Caco-2 (cell line): Measurements from ENCODE around the gene STRIP1. TPM values are rescaled to one million over a fixed set of nuclear protein-coding genes. Genes with fewer than 3 reads are reported as not detected.

Experiments
- BruUV-seq: library from RNA; stranded (reverse); fragments of 400-500 nt; replicated peaks from 2 replicates; lab custom pipeline; 2021; lab: Mats Ljungman, UMichigan
- CTCF ChIA-PET: fragments of 300-600 bp; sonication (Branson Sonifier 250); formaldehyde crosslinking; loops from one replicate; lab custom pipeline; 2022; ENCODE audit warnings: antibody characterized with exemption; lab: Charles Lee
- POLR2A ChIA-PET: fragments of 300-600 bp; sonication (Branson Sonifier 250); formaldehyde crosslinking; loops from one replicate; lab custom pipeline; 2022; ENCODE audit warnings: antibody characterized with exemption; lab: Charles Lee
- DNase-seq, 2 experiments: peaks; one replicate each; pipeline versions ENCODE4 v3.0.0 to v3.0.0-alpha.2; 2020 to 2022
- H3K27me3 ChIP-seq: replicated peaks from 2 replicates; pipeline ENCODE4 v1.6.0; 2011; ENCODE audit warnings: low read length; ENCODE audit not compliant: control insufficient read depth, insufficient read depth
- H3K36me3 ChIP-seq: 2 replicates; pipeline ENCODE4 v1.5.1; 2011; ENCODE audit warnings: low read length; ENCODE audit not compliant: control insufficient read depth, insufficient read depth
- H3K4me1 ChIP-seq: fragments of 250-450 bp; sonication (Bioruptor Pico); 2 replicates; pipeline ENCODE4 v1.5.1; 2020; ENCODE audit warnings: mild to moderate bottlenecking
- H3K4me3 ChIP-seq: 2 replicates; pipeline ENCODE4 v1.5.1; 2011; ENCODE audit warnings: low read depth, mild to moderate bottlenecking, control low read depth, low read length
- H3K9me3 ChIP-seq: fragments of 250-450 bp; sonication (Bioruptor Pico); 2 replicates; pipeline ENCODE4 v1.5.1; 2020; ENCODE audit warnings: mild to moderate bottlenecking, moderate library complexity
- H3K27ac Mint-ChIP-seq: one replicate; pipeline ENCODE4 v1.8.0; 2022; ENCODE audit warnings: mixed read lengths; ENCODE audit not compliant: unreplicated experiment
- H3K27me3 Mint-ChIP-seq: one replicate; pipeline ENCODE4 v1.8.0; 2022; ENCODE audit warnings: mixed read lengths; ENCODE audit not compliant: insufficient read depth, unreplicated experiment
- H3K36me3 Mint-ChIP-seq: one replicate; pipeline ENCODE4 v1.8.0; 2022; ENCODE audit warnings: mild to moderate bottlenecking, mixed read lengths; ENCODE audit not compliant: insufficient read depth, unreplicated experiment
- H3K4me1 Mint-ChIP-seq: one replicate; pipeline ENCODE4 v1.8.0; 2022; ENCODE audit warnings: low read depth, mixed read lengths; ENCODE audit not compliant: unreplicated experiment
- H3K4me3 Mint-ChIP-seq: one replicate; pipeline ENCODE4 v1.8.0; 2022; ENCODE audit warnings: mild to moderate bottlenecking, moderate library complexity, mixed read lengths; ENCODE audit not compliant: unreplicated experiment
- H3K9me3 Mint-ChIP-seq: one replicate; pipeline ENCODE4 v1.8.0; 2022; ENCODE audit warnings: mixed read lengths; ENCODE audit not compliant: unreplicated experiment
- CTCF ChIP-seq, 2 experiments: fragments of 200-600 bp in 1 of 2; IDR thresholded peaks; 1 replicate in 1 of 2; 2 replicates in 1 of 2; pipeline versions ENCODE4 v1.5.1 to v1.8.0; 2011 to 2022; ENCODE audit warnings: antibody characterized with exemption in 1 of 2, control low read depth in 1 of 2, inconsistent platforms in 1 of 2, low read depth in 1 of 2, low read length in 1 of 2, mild to moderate bottlenecking in 1 of 2, moderate library complexity in 1 of 2; ENCODE audit not compliant: insufficient read depth in 1 of 2, severe bottlenecking in 1 of 2, unreplicated experiment in 1 of 2
- intact Hi-C: fragments of 100-400 bp; cut with micrococcal nuclease; formaldehyde crosslinking; loops from one replicate; pipeline ENCODE4 v1.10.0; 2022; ENCODE audit not compliant: unreplicated experiment
- total RNA-seq: library from RNA; stranded (reverse); gene quantifications from 2 replicates; pipeline ENCODE4 v1.2.3, GENCODE V29; 2022

The STRIP1 gene
- total RNA-seq, 1 experiment from 2014 or later, result 36.1 TPM

DNA sequence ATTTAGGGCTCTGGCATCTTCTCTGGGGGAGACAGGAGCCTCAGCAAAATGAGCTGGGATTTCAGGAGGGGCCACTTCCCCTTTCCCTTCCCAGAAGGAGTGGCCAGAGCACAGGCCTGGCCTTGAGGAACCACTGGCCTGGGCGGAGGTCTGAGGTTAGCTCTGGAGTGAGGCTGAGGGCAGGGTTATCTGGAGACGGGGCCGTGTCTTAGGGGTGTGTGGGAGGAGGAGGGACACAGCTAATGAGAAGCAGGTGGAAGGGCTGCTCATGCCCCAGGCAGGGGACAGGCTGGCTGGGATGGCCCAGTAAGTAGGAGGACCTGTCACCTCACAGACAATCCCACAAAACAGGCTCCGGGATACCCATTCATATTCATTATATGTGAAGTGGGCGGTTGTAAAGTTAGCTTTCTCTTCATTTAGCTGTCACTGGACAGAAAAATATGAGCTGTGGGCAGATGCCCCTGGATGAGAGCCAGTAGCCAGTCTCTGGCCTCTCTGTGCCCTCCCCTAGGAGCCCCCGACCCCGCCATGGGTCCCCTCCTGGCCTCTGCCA is 23.6 kb downstream of the STRIP1 start:
- BruUV-seq, result no TSS peak
- no peak overlapping the region for H3K4me3 ChIP-seq
- H3K4me1 ChIP-seq, result no peaks in the 10 kb centered on the region
- ChIA-PET CTCF (no interaction called here), POLR2A (no interaction called here)
- H3K27ac Mint-ChIP-seq, result no peak overlapping the region
- TF ChIP-seq CTCF (IDR thresholded peaks at IDR 0.05; ENCODE audit: insufficient read depth in 1 of 2, low read depth in 1 of 2, low read length in 1 of 2, severe bottlenecking in 1 of 2, unreplicated experiment in 1 of 2), result no peak
- no peaks in the 10 kb centered on the region for H3K9me3 Mint-ChIP-seq
- intact Hi-C loops, result no loop called here
- no peaks in the 10 kb centered on the region for H3K27me3 Mint-ChIP-seq
- no peak for DNase-seq
- H3K9me3 ChIP-seq, result no peaks in the 10 kb centered on the region
- peaks cover 1% of the 10 kb centered on the region for H3K36me3 ChIP-seq
- H3K4me1 Mint-ChIP-seq, result no peaks in the 10 kb centered on the region
- peaks cover 54% of the 10 kb centered on the region for H3K36me3 Mint-ChIP-seq
- H3K27me3 ChIP-seq, result no peaks in the 10 kb centered on the region
- H3K4me3 Mint-ChIP-seq, result no peak overlapping the region

- Histone ChIP-seq H3K4me3 (no peak overlapping the region), H3K4me1 (no peaks in the 10 kb centered on the region), H3K27me3 (no peaks in the 10 kb centered on the region), H3K36me3 (peaks cover 1% of the 10 kb centered on the region), H3K9me3 (no peaks in the 10 kb centered on the region)
- no peaks in the 10 kb centered on the region for H3K9me3 Mint-ChIP-seq
- intact Hi-C loops, result no loop called here
- ChIA-PET CTCF (no interaction called here), POLR2A (no interaction called here)
- no peak for DNase-seq
- BruUV-seq, result no TSS peak
- H3K27me3 Mint-ChIP-seq, result no peaks in the 10 kb centered on the region
- H3K4me3 Mint-ChIP-seq, result no peak overlapping the region
- H3K4me1 Mint-ChIP-seq, result no peaks in the 10 kb centered on the region
- TF ChIP-seq CTCF (IDR thresholded peaks at IDR 0.05; ENCODE audit: insufficient read depth in 1 of 2, low read depth in 1 of 2, low read length in 1 of 2, severe bottlenecking in 1 of 2, unreplicated experiment in 1 of 2), result no peak
- H3K36me3 Mint-ChIP-seq, result peaks cover 49% of the 10 kb centered on the region
- H3K27ac Mint-ChIP-seq, result no peak overlapping the region
These were observed 24.2 kb downstream of the STRIP1 start for GRCh38 chr1:110058591-110058990.

GRCh38 chr1:110059133-110059863 is 24.9 kb downstream of the STRIP1 start:
- Mint-ChIP-seq H3K36me3 (peaks cover 43% of the 10 kb centered on the region), H3K27me3 (no peaks in the 10 kb centered on the region), H3K4me3 (no peak overlapping the region), H3K4me1 (no peaks in the 10 kb centered on the region), H3K9me3 (no peaks in the 10 kb centered on the region), H3K27ac (no peak overlapping the region)
- Histone ChIP-seq H3K27me3 (no peaks in the 10 kb centered on the region), H3K4me3 (no peak overlapping the region), H3K4me1 (no peaks in the 10 kb centered on the region), H3K9me3 (no peaks in the 10 kb centered on the region), H3K36me3 (peaks cover 1% of the 10 kb centered on the region)
- no peak for TF ChIP-seq CTCF (IDR thresholded peaks at IDR 0.05; ENCODE audit: insufficient read depth in 1 of 2, low read depth in 1 of 2, low read length in 1 of 2, severe bottlenecking in 1 of 2, unreplicated experiment in 1 of 2)
- intact Hi-C loops, result no loop called here
- POLR2A ChIA-PET, result no interaction called here
- DNase-seq, result no peak
- no TSS peak for BruUV-seq
- CTCF ChIA-PET, result interaction anchor here (0.9 to 1.7 kb wide), 3 partner anchors 8 to 75 kb away, joined by 3 to 8 read pairs (median 3); no protein-coding TSS in a partner anchor
